Astrocyte (in vitro differentiated cells and primary cell): ENCODE data around the gene TRIP4.

Experiments
- EZH2 ChIP-seq: IDR thresholded peaks from 2 replicates; pipeline ENCODE4 v1.6.1; 2012; ENCODE audit warnings: mild to moderate bottlenecking, low read length, inconsistent platforms; ENCODE audit not compliant: insufficient read depth
- TF ChIP-seq, protein P1 (sequence below): IDR thresholded peaks from 2 replicates; pipeline ENCODE4 v1.5.1; 2011; ENCODE audit warnings: low read depth, mild to moderate bottlenecking, inconsistent platforms, low read length, moderate library complexity; ENCODE audit not compliant: insufficient read depth

- TF ChIP-seq, protein P1, sequence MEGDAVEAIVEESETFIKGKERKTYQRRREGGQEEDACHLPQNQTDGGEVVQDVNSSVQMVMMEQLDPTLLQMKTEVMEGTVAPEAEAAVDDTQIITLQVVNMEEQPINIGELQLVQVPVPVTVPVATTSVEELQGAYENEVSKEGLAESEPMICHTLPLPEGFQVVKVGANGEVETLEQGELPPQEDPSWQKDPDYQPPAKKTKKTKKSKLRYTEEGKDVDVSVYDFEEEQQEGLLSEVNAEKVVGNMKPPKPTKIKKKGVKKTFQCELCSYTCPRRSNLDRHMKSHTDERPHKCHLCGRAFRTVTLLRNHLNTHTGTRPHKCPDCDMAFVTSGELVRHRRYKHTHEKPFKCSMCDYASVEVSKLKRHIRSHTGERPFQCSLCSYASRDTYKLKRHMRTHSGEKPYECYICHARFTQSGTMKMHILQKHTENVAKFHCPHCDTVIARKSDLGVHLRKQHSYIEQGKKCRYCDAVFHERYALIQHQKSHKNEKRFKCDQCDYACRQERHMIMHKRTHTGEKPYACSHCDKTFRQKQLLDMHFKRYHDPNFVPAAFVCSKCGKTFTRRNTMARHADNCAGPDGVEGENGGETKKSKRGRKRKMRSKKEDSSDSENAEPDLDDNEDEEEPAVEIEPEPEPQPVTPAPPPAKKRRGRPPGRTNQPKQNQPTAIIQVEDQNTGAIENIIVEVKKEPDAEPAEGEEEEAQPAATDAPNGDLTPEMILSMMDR = no peak
- no peak for TF ChIP-seq EZH2
These were observed 55.4 kb downstream of the TRIP4 start for GRCh38 chr15:64443016-64443415.
